Measurements from ENCODE around the gene MSANTD2.

The MSANTD2 gene

DNA sequence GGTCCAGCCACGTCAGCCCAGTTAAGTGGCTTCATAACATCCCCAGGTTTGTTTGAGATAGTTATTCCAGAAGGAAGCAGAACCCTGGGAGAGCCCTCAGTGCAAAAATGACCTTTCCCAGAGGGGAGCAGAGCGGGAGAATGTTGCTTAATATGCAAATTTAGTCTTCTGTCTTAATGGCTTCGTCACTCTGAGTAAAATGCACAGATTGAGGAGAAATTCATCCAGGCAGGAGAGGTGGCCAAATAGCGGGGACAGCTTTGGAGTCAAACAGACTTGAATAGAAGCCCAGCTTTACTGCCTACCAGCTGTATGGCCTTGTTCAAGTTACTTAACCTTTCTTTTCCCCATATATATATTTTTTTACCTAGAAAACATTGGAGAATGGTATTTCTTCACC lies 72.7 kb downstream of the MSANTD2 start:
- DNase-seq, result no peak

GRCh38 chr11:124725719-124726105 lies 74.5 kb downstream of the MSANTD2 start:
- no peak for DNase-seq

DNA sequence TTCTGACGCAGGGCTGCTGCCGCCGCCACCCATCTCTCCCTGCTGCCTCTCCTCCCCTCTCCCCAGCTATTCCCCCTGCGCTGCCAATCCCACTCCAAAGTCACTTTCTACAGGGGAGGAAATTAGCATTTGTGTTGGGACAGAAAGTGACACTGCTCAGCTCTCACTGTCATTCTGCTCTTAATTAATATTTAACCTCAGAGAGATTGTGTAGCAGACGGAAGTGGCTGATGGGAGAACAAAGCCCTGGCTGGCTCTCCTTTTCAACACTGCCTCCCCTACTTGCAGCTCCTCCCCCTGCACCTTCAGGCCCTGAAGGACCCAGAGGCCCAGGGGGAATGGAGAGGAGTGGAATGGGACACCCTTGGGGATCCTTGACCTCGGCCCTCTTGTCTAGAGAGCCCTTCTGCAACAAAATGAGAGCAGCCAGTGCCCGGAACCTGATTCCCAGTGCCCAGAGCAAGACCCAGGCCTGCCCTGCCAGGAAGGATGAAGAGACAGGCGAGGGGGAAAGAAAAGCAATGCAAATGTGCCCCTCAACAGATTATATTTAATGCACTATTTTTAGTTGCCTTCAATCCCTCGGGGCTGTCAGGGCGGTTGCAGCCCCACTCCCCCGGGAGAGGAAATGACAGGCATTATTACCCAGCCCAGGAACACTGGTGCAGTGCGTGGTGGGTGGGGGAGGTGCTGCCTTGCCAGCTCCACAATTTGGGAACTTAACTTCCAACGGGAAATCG lies 75.1 kb downstream of the MSANTD2 start:
- DNase-seq, result no peak

DNA sequence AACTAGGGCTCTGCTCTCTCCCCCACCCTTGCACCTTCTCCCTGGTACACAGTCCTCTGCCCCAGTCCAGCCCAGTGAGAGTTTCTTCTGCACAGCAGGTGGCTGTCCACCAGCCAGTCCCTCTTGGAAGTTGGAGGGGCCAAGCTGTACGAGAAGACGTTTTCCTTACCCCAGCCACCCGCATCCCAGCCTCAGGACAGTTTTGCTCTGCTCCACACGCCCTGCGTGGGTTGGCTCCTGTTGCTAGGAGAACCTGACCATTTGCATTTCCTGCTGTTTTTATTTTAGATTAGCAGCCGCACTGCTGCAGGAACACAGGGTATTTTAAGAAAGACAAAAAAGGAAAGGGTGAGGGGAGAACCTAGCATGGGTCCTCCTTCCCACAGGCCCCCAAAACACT lies 78.0 kb downstream of the MSANTD2 start:
- no peak for DNase-seq

DNA sequence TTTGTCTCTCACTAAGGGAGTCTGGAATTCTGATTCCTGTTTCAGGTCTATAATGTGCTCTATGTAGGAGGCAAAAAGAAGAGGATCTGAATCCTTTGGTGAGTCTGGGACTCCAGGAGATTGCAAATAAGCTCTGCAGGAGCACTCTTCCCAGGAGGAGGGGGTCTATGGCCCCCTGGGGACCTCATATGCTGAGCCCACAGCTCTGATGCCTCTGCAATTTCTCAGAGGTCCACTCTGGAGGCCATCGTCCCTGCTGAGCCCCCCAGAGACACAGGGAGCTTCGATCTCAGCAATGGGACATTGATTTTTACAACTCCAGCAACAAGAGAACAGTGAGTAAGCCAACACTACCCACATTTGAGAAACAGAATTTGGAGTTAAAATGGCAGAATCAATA lies 80.7 kb downstream of the MSANTD2 start:
- DNase-seq, result no peak

DNA sequence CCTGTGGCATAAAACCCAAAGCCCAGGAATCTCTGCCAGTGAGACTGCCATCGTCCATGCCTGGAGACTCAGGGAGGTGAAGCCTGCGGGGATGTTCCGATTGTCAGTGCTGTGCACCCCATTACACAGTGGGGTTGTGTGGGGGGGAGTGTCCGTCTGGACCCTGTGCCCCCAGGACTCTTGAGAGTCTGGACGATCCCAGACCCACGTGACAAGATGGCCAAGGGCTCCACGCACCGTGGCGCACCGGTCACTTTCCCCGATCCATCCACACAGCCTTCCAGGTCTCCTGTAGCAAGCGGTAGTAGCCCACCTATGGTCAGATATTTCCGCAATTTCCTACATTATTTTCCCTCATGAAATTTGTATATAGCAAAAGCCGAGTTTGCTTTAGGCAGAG lies 81.4 kb downstream of the MSANTD2 start:
- no peak for DNase-seq

DNA sequence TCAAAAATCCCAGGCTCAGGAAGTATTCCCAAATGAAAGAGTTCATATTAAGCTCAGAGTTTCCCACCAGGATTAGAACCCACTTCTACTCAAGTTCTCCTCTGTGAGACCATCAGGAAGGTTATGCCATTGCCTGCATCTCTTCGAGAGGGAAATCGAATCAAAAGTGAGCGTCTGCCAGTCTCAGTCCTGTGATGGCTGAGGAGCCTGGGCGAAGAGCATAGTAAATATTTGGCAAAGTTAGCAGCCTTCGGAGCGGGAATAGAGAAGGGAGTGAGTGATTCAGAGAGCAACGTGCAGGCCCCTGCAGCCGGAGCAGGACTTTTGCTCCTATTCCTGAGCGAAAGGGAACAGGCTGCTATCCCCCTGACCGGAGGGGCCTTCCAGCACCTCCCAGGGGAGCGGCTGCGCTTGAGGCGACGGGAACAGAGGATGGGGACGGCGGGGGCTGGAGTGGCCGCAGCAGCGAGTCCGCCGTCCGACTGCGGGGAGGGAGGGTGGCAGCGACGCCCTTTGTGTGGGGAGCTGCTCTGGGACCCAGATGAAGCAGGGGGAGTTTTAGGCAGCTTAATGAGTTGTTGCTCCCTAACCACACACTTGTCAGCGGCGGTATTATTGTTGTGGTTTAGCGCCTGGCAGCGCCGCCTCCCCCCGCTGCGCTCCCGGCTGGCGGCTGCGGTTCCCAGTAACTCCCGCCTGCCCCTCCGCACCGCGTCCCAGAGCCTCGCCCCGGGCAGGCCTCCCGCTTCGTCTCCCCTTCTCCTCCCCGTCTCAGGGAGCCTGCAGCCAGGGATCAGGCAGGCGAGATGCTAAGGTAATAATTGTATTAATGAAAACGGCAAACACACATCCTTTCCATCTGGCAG lies 82.2 kb downstream of the MSANTD2 start:
- DNase-seq, result peak; percentile 27 to 51

GRCh38 chr11:124717421-124717785 lies 82.8 kb downstream of the MSANTD2 start:
- no peak for DNase-seq

DNA sequence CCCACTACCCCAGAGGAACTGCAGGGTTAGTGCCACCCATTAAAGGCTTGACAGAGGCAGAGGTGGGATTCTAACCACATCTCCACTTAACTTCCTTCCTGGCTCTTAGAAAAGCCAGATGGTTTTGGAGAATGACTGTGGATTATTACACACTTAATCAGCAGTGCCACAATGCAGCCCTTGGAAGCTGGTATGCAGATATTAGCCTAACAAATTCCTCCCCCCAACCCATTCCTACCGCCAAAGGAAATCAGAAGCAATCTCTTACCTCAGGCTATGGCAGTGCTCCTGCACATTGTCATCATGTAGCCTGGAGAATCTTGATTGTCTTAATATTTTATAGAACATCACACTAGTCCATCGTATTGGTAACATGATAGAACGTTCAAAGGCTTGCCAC lies 83.6 kb downstream of the MSANTD2 start:
- DNase-seq, result no peak
